ENCODE data around the gene ZNF407. TPM values are rescaled to one million over a fixed set of nuclear protein-coding genes. Genes with fewer than 3 reads are reported as not detected.

ZNF407 gene
- total RNA-seq, 1 donor from 2014 or later: 9.0 TPM

DNA sequence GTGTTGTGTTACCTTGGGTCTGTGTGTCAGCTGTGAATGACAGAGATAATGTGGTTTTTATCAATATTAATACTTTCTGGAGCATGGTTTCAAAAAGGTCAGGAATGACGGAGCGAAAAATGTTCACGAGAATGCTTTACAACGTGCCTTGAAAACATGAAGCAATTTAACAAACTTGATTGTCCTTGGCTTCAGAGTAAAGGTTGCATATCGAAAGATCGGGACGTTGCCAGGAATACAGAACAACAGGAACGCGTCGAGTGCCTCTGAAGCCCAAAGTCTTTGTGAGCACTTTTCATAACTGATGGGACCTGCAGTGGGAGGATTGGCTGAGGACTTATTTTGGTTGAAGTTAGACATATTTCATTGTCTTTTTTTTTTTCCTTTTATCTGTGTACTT is 206.1 kb downstream of the ZNF407 start:
- peaks cover 10% of the 10 kb centered on the region for H3K4me1 ChIP-seq
- Mint-ChIP-seq H3K4me1 (no peaks in the 10 kb centered on the region), H3K4me3 (no peak overlapping the region)

GRCh38 chr18:74804677-74805076 is 207.0 kb downstream of the ZNF407 start:
- no peaks in the 10 kb centered on the region for H3K27me3 Mint-ChIP-seq (ENCODE audit: insufficient read depth, low read depth)
- Histone ChIP-seq H3K4me3 (no peak overlapping the region), H3K9ac (no peak overlapping the region), H4K20me1 (ENCODE audit: low read depth) (no peaks in the 10 kb centered on the region), H3K27ac (no peak overlapping the region), H3K4me2 (no peak overlapping the region), H3K36me3 (no peaks in the 10 kb centered on the region), H3K79me2 (ENCODE audit: low read depth) (no peaks in the 10 kb centered on the region), H3K27me3 (no peaks in the 10 kb centered on the region), H2AFZ (replicated peaks) (no peak overlapping the region), H3K9me3 (ENCODE audit: low read depth) (no peaks in the 10 kb centered on the region), H3K4me1 (peaks cover 10% of the 10 kb centered on the region), H3F3A (ENCODE audit: low read depth) (no peaks in the 10 kb centered on the region)
- no peak for DNase-seq (ENCODE audit: low spot score)
- no peak for TF ChIP-seq EZH2 (IDR thresholded peaks at IDR 0.05)
- no peak for TF ChIP-seq EZH2phosphoT487 (IDR thresholded peaks at IDR 0.05)
- TF ChIP-seq, protein P1, sequence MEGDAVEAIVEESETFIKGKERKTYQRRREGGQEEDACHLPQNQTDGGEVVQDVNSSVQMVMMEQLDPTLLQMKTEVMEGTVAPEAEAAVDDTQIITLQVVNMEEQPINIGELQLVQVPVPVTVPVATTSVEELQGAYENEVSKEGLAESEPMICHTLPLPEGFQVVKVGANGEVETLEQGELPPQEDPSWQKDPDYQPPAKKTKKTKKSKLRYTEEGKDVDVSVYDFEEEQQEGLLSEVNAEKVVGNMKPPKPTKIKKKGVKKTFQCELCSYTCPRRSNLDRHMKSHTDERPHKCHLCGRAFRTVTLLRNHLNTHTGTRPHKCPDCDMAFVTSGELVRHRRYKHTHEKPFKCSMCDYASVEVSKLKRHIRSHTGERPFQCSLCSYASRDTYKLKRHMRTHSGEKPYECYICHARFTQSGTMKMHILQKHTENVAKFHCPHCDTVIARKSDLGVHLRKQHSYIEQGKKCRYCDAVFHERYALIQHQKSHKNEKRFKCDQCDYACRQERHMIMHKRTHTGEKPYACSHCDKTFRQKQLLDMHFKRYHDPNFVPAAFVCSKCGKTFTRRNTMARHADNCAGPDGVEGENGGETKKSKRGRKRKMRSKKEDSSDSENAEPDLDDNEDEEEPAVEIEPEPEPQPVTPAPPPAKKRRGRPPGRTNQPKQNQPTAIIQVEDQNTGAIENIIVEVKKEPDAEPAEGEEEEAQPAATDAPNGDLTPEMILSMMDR (IDR thresholded peaks at IDR 0.05): no peak
- H3K36me3 Mint-ChIP-seq: no peaks in the 10 kb centered on the region
- H3K9me3 Mint-ChIP-seq: no peaks in the 10 kb centered on the region
- H3K4me3 Mint-ChIP-seq: no peak overlapping the region
- H3K27ac Mint-ChIP-seq: no peak overlapping the region
- no peaks in the 10 kb centered on the region for H3K4me1 Mint-ChIP-seq

More for the DNA sequence above, 206.1 kb downstream of the ZNF407 start:
- Histone ChIP-seq H3K27ac (no peak overlapping the region), H3K9ac (no peak overlapping the region), H3K9me3 (ENCODE audit: low read depth) (no peaks in the 10 kb centered on the region), H3K4me3 (no peak overlapping the region), H3K27me3 (no peaks in the 10 kb centered on the region), H3K36me3 (no peaks in the 10 kb centered on the region), H3K4me2 (no peak overlapping the region), H3F3A (ENCODE audit: low read depth) (no peaks in the 10 kb centered on the region), H2AFZ (replicated peaks) (no peak overlapping the region), H3K79me2 (ENCODE audit: low read depth) (no peaks in the 10 kb centered on the region), H4K20me1 (ENCODE audit: low read depth) (no peaks in the 10 kb centered on the region)
- Mint-ChIP-seq H3K36me3 (no peaks in the 10 kb centered on the region), H3K9me3 (no peaks in the 10 kb centered on the region), H3K27ac (no peak overlapping the region), H3K27me3 (ENCODE audit: insufficient read depth, low read depth) (no peaks in the 10 kb centered on the region)
- DNase-seq (ENCODE audit: low spot score): no peak
- no peak for TF ChIP-seq EZH2phosphoT487 (IDR thresholded peaks at IDR 0.05)
- TF ChIP-seq EZH2 (IDR thresholded peaks at IDR 0.05): no peak
- TF ChIP-seq, protein P1 (IDR thresholded peaks at IDR 0.05): no peak

GRCh38 chr18:74806073-74806472 is 208.4 kb downstream of the ZNF407 start:
- no peak overlapping the region for H3K4me3 ChIP-seq

More at GRCh38 chr18:74806073-74806472, 208.4 kb downstream of the ZNF407 start:
- no peak overlapping the region for H3K27ac ChIP-seq
- no peaks in the 10 kb centered on the region for H3F3A ChIP-seq (ENCODE audit: low read depth)
- H3K36me3 Mint-ChIP-seq: no peaks in the 10 kb centered on the region
- H3K27ac Mint-ChIP-seq: no peak overlapping the region
- no peaks in the 10 kb centered on the region for H3K27me3 Mint-ChIP-seq (ENCODE audit: insufficient read depth, low read depth)
- no peak overlapping the region for H3K9ac ChIP-seq
- H3K79me2 ChIP-seq (ENCODE audit: low read depth): no peaks in the 10 kb centered on the region
- no peaks in the 10 kb centered on the region for H3K9me3 Mint-ChIP-seq
- H2AFZ ChIP-seq (replicated peaks): no peak overlapping the region
- DNase-seq (ENCODE audit: low spot score): no peak
- H3K4me1 ChIP-seq: no peaks in the 10 kb centered on the region
- no peaks in the 10 kb centered on the region for H4K20me1 ChIP-seq (ENCODE audit: low read depth)
- H3K4me3 Mint-ChIP-seq: no peak overlapping the region
- H3K36me3 ChIP-seq: no peaks in the 10 kb centered on the region
- no peaks in the 10 kb centered on the region for H3K4me1 Mint-ChIP-seq
- H3K4me2 ChIP-seq: no peak overlapping the region
- no peaks in the 10 kb centered on the region for H3K9me3 ChIP-seq (ENCODE audit: low read depth)
- TF ChIP-seq EZH2 (IDR thresholded peaks at IDR 0.05): no peak
- no peak for TF ChIP-seq EZH2phosphoT487 (IDR thresholded peaks at IDR 0.05)
- TF ChIP-seq, protein P1 (IDR thresholded peaks at IDR 0.05): no peak
- H3K27me3 ChIP-seq: no peaks in the 10 kb centered on the region

All from neural progenitor cell (in vitro differentiated cells).